Skeletal muscle satellite cell (primary cell): ENCODE measurements around the gene TMEM204.

Experiments used
- H3K27me3 ChIP-seq: 2 replicates; pipeline ENCODE4 v1.7.0; 2013; ENCODE audit warnings: low read length; ENCODE audit not compliant: control insufficient read depth, insufficient read depth
- H3K36me3 ChIP-seq: 2 replicates; pipeline ENCODE4 v1.7.0; 2013; ENCODE audit warnings: mild to moderate bottlenecking, control low read depth, low read length; ENCODE audit not compliant: insufficient read depth
- H3K4me1 ChIP-seq: 2 replicates; pipeline ENCODE4 v1.7.0; 2013; ENCODE audit warnings: low read length; ENCODE audit not compliant: control insufficient read depth, insufficient read depth
- H3K4me2 ChIP-seq: 2 replicates; pipeline ENCODE4 v1.7.0; 2013; ENCODE audit warnings: mild to moderate bottlenecking, low read length
- H3K4me3 ChIP-seq: 2 replicates; pipeline ENCODE4 v1.7.0; 2013; ENCODE audit warnings: low read length
- H3K9ac ChIP-seq: 2 replicates; pipeline ENCODE4 v1.7.0; 2013; ENCODE audit warnings: mild to moderate bottlenecking, low read depth, low read length, moderate library complexity
- H3K9me3 ChIP-seq: replicated peaks from 2 replicates; pipeline ENCODE4 v1.7.0; 2013; ENCODE audit warnings: mild to moderate bottlenecking, control low read depth, low read length

The TMEM204 gene

GRCh38 chr16:1571012-1571671 is 37.7 kb downstream of the TMEM204 start:
- peaks cover 10% of the 10 kb centered on the region for H3K36me3 ChIP-seq
- H3K4me3 ChIP-seq, result no peak overlapping the region
- no peaks in the 10 kb centered on the region for H3K9me3 ChIP-seq
- H3K4me2 ChIP-seq, result no peak overlapping the region
- no peak overlapping the region for H3K9ac ChIP-seq
- H3K4me1 ChIP-seq, result no peaks in the 10 kb centered on the region
- no peaks in the 10 kb centered on the region for H3K27me3 ChIP-seq

GRCh38 chr16:1572673-1573072 is 39.2 kb downstream of the TMEM204 start:
- Histone ChIP-seq H3K9ac (no peak overlapping the region), H3K9me3 (no peaks in the 10 kb centered on the region), H3K36me3 (peaks cover 10% of the 10 kb centered on the region)

GRCh38 chr16:1573301-1573700 is 39.8 kb downstream of the TMEM204 start:
- Histone ChIP-seq H3K4me1 (no peaks in the 10 kb centered on the region), H3K27me3 (no peaks in the 10 kb centered on the region), H3K9ac (no peak overlapping the region), H3K4me3 (no peak overlapping the region), H3K36me3 (peaks cover 10% of the 10 kb centered on the region), H3K4me2 (no peak overlapping the region), H3K9me3 (no peaks in the 10 kb centered on the region)

More at GRCh38 chr16:1572673-1573072, 39.2 kb downstream of the TMEM204 start:
- Histone ChIP-seq H3K4me1 (no peaks in the 10 kb centered on the region), H3K27me3 (no peaks in the 10 kb centered on the region), H3K4me2 (no peak overlapping the region), H3K4me3 (no peak overlapping the region)

GRCh38 chr16:1575578-1575977 is 42.1 kb downstream of the TMEM204 start:
- Histone ChIP-seq H3K9ac (no peak overlapping the region), H3K9me3 (no peaks in the 10 kb centered on the region), H3K4me2 (no peak overlapping the region), H3K36me3 (peaks cover 10% of the 10 kb centered on the region), H3K4me3 (no peak overlapping the region), H3K27me3 (no peaks in the 10 kb centered on the region), H3K4me1 (no peaks in the 10 kb centered on the region)

GRCh38 chr16:1579214-1579613 is 45.7 kb downstream of the TMEM204 start:
- peaks cover 9% of the 10 kb centered on the region for H3K36me3 ChIP-seq
- H3K4me1 ChIP-seq, result no peaks in the 10 kb centered on the region
- no peaks in the 10 kb centered on the region for H3K9me3 ChIP-seq
- no peak overlapping the region for H3K4me3 ChIP-seq
- H3K9ac ChIP-seq, result no peak overlapping the region
- no peak overlapping the region for H3K4me2 ChIP-seq
- H3K27me3 ChIP-seq, result no peaks in the 10 kb centered on the region

- H3K4me3 ChIP-seq, result no peak overlapping the region
- no peaks in the 10 kb centered on the region for H3K27me3 ChIP-seq
- H3K4me1 ChIP-seq, result no peaks in the 10 kb centered on the region
- peaks cover 9% of the 10 kb centered on the region for H3K36me3 ChIP-seq
- H3K9me3 ChIP-seq, result no peaks in the 10 kb centered on the region
- no peak overlapping the region for H3K9ac ChIP-seq
- no peak overlapping the region for H3K4me2 ChIP-seq
These were observed 46.8 kb downstream of the TMEM204 start for GRCh38 chr16:1580256-1580655.

- Histone ChIP-seq H3K4me2 (no peak overlapping the region), H3K27me3 (no peaks in the 10 kb centered on the region), H3K36me3 (peaks cover 9% of the 10 kb centered on the region), H3K9me3 (no peaks in the 10 kb centered on the region), H3K4me3 (no peak overlapping the region), H3K4me1 (no peaks in the 10 kb centered on the region), H3K9ac (no peak overlapping the region)
These were observed 47.5 kb downstream of the TMEM204 start for GRCh38 chr16:1580956-1581355.

- H3K9me3 ChIP-seq, result no peaks in the 10 kb centered on the region
- H3K4me2 ChIP-seq, result no peak overlapping the region
- H3K36me3 ChIP-seq, result peaks cover 14% of the 10 kb centered on the region
- no peak overlapping the region for H3K9ac ChIP-seq
- H3K27me3 ChIP-seq, result no peaks in the 10 kb centered on the region
- H3K4me1 ChIP-seq, result no peaks in the 10 kb centered on the region
- H3K4me3 ChIP-seq, result no peak overlapping the region
These were observed 48.3 kb downstream of the TMEM204 start for GRCh38 chr16:1581804-1582203.

- Histone ChIP-seq H3K36me3 (peaks cover 14% of the 10 kb centered on the region), H3K9ac (no peak overlapping the region), H3K4me1 (no peaks in the 10 kb centered on the region), H3K4me2 (no peak overlapping the region), H3K27me3 (no peaks in the 10 kb centered on the region), H3K4me3 (no peak overlapping the region), H3K9me3 (no peaks in the 10 kb centered on the region)
These were observed 49.7 kb downstream of the TMEM204 start for GRCh38 chr16:1583180-1583579.

GRCh38 chr16:1584926-1585484 is 51.5 kb downstream of the TMEM204 start:
- no peaks in the 10 kb centered on the region for H3K4me1 ChIP-seq
- peaks cover 15% of the 10 kb centered on the region for H3K36me3 ChIP-seq

GRCh38 chr16:1590366-1590765 is 56.9 kb downstream of the TMEM204 start:
- no peak overlapping the region for H3K9ac ChIP-seq
- peaks cover 15% of the 10 kb centered on the region for H3K36me3 ChIP-seq
- no peaks in the 10 kb centered on the region for H3K27me3 ChIP-seq
- no peak overlapping the region for H3K4me3 ChIP-seq
- no peaks in the 10 kb centered on the region for H3K9me3 ChIP-seq
- no peak overlapping the region for H3K4me2 ChIP-seq
- no peaks in the 10 kb centered on the region for H3K4me1 ChIP-seq

More at GRCh38 chr16:1584926-1585484, 51.5 kb downstream of the TMEM204 start:
- Histone ChIP-seq H3K9ac (no peak overlapping the region), H3K9me3 (no peaks in the 10 kb centered on the region), H3K4me2 (no peak overlapping the region), H3K27me3 (no peaks in the 10 kb centered on the region), H3K4me3 (no peak overlapping the region)
